ENCODE measurements around the gene TBX19. TPM values are rescaled to one million over a fixed set of nuclear protein-coding genes. Genes with fewer than 3 reads are reported as not detected.

Gene TBX19
- total RNA-seq, 2 experiments from 2014 or later, result 0.40 to 0.56 TPM

- Mint-ChIP-seq H3K4me3 (no peak overlapping the region), H3K27me3 (no peaks in the 10 kb centered on the region), H3K27ac (no peak overlapping the region), H3K4me1 (no peaks in the 10 kb centered on the region), H3K36me3 (peaks cover 1% of the 10 kb centered on the region), H3K9me3 (no peaks in the 10 kb centered on the region)
- DNase-seq, result no peak
Measured at GRCh38 chr1:168295411-168296114, 14.9 kb downstream of the TBX19 start.

- DNase-seq, result no peak
- H3K36me3 Mint-ChIP-seq, result peaks cover 1% of the 10 kb centered on the region
- H3K27me3 Mint-ChIP-seq, result no peaks in the 10 kb centered on the region
- H3K9me3 Mint-ChIP-seq, result no peaks in the 10 kb centered on the region
- H3K4me1 Mint-ChIP-seq, result no peaks in the 10 kb centered on the region
- H3K27ac Mint-ChIP-seq, result no peak overlapping the region
- H3K4me3 Mint-ChIP-seq, result no peak overlapping the region
Measured at GRCh38 chr1:168297019-168297730, 16.5 kb downstream of the TBX19 start.

- Mint-ChIP-seq H3K36me3 (peaks cover 1% of the 10 kb centered on the region), H3K27me3 (no peaks in the 10 kb centered on the region), H3K9me3 (no peaks in the 10 kb centered on the region), H3K27ac (no peak overlapping the region), H3K4me3 (no peak overlapping the region), H3K4me1 (no peaks in the 10 kb centered on the region)
- no peak for DNase-seq
Measured at GRCh38 chr1:168298446-168298845, 17.8 kb downstream of the TBX19 start.

DNA sequence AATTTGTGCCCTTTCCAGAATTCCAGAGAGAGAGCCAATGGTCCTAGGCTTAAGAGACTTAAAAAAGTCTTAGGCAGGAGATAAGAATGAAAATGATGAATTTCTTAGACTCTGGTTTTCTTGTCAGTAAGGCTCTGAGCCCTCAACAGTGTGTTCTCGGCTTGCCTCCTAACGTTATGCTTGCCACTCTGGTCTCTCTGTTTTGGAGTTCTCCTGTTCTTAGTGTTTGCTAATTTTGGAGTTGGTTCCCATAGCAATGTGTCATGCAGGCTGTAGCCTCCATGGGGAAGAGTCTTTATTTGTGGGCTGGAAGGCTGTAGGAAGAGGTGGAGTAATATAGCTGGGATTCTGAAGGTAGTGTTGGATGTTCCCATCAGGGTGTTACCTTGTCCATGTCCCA is 19.9 kb downstream of the TBX19 start:
- no peak for DNase-seq
- no peak overlapping the region for H3K4me3 Mint-ChIP-seq
- peaks cover 1% of the 10 kb centered on the region for H3K36me3 Mint-ChIP-seq
- H3K9me3 Mint-ChIP-seq, result no peaks in the 10 kb centered on the region
- H3K27me3 Mint-ChIP-seq, result no peaks in the 10 kb centered on the region
- no peak overlapping the region for H3K27ac Mint-ChIP-seq
- H3K4me1 Mint-ChIP-seq, result no peaks in the 10 kb centered on the region

GRCh38 chr1:168301664-168302320 is 21.1 kb downstream of the TBX19 start:
- H3K9me3 Mint-ChIP-seq, result no peaks in the 10 kb centered on the region
- H3K27ac Mint-ChIP-seq, result no peak overlapping the region
- no peak for DNase-seq
- no peak overlapping the region for H3K4me3 Mint-ChIP-seq
- H3K36me3 Mint-ChIP-seq, result peaks cover 2% of the 10 kb centered on the region
- H3K27me3 Mint-ChIP-seq, result no peaks in the 10 kb centered on the region
- H3K4me1 Mint-ChIP-seq, result no peaks in the 10 kb centered on the region

- Mint-ChIP-seq H3K27me3 (no peaks in the 10 kb centered on the region), H3K4me1 (no peaks in the 10 kb centered on the region), H3K9me3 (no peaks in the 10 kb centered on the region), H3K36me3 (peaks cover 1% of the 10 kb centered on the region), H3K4me3 (no peak overlapping the region), H3K27ac (no peak overlapping the region)
- DNase-seq, result no peak
Measured at GRCh38 chr1:168303716-168304540, 23.3 kb downstream of the TBX19 start.

- Mint-ChIP-seq H3K36me3 (peaks cover 1% of the 10 kb centered on the region), H3K4me1 (no peaks in the 10 kb centered on the region), H3K27ac (no peak overlapping the region), H3K9me3 (no peaks in the 10 kb centered on the region), H3K27me3 (no peaks in the 10 kb centered on the region), H3K4me3 (no peak overlapping the region)
- DNase-seq, result no peak
Measured at GRCh38 chr1:168304865-168305264, 24.2 kb downstream of the TBX19 start.

- DNase-seq, result no peak
- Mint-ChIP-seq H3K4me1 (peaks cover 3% of the 10 kb centered on the region), H3K36me3 (peaks cover 11% of the 10 kb centered on the region), H3K27ac (no peak overlapping the region), H3K27me3 (no peaks in the 10 kb centered on the region), H3K9me3 (no peaks in the 10 kb centered on the region), H3K4me3 (no peak overlapping the region)
Measured at GRCh38 chr1:168312718-168313604, 32.3 kb downstream of the TBX19 start.

DNA sequence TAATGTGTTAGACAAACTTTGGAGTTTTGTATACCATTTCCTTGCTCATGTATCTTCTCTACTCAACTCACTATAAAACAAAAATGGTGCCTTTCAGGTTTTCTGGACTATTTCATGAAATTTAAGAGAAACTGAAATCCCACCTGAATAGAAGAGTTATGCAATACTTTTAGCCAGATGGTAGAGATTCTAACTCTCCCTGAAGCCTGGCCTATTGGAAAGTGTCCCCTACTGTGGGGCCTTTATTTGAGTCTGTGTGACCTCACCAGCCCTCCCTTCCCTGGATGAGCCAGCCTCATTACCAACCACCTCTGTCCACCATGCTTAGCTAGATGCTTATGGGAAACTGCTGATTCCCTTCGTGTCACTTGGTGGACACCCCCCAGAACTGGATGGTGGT is 35.5 kb downstream of the TBX19 start:
- Mint-ChIP-seq H3K36me3 (peaks cover 11% of the 10 kb centered on the region), H3K4me3 (no peak overlapping the region), H3K9me3 (no peaks in the 10 kb centered on the region), H3K27me3 (no peaks in the 10 kb centered on the region), H3K4me1 (peaks cover 3% of the 10 kb centered on the region), H3K27ac (no peak overlapping the region)
- no peak for DNase-seq

DNA sequence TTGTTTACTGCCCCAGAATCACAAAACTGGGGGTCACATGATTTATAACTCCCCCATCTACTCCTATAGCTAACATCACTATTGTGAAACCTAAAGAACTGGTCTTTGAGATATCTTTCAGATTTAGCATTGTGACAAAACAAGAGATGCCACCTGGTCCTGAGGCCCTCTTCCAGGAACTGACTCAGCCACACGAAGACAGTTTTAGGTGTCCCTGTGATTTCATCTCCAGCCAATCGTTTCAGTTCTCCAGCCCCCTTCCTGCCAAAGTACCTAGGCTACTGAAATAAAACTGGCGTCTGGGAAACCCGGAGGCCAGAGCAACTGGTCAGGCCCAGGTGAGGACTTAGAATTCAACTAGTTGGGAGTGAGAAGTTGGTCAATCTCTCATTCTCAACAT is 36.6 kb downstream of the TBX19 start:
- no peak for DNase-seq

DNA sequence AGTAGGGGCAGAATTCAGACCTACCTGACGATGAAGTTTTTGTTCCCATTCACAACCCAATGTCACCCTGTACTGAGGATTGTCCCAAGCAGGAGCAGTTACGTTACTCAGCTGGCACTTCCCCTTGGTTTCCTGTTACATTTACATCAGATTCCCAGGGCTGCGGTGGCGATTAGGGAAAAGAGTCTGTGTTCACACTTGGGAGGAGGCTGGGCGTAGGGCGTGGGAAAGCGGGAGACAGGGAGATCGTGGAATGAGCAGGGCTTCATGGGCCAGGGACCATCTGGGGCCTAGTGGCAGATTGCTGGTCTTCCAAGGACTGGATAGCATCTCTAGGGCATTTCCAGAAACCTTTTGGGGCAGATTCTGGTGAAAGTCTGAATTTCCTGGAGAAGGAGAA is 39.0 kb downstream of the TBX19 start:
- H3K27ac Mint-ChIP-seq, result no peak overlapping the region
- H3K4me1 Mint-ChIP-seq, result no peaks in the 10 kb centered on the region
- DNase-seq, result no peak
- H3K36me3 Mint-ChIP-seq, result peaks cover 6% of the 10 kb centered on the region
- no peak overlapping the region for H3K4me3 Mint-ChIP-seq
- no peaks in the 10 kb centered on the region for H3K9me3 Mint-ChIP-seq
- H3K27me3 Mint-ChIP-seq, result no peaks in the 10 kb centered on the region

More for the DNA sequence above, 36.6 kb downstream of the TBX19 start:
- Mint-ChIP-seq H3K27ac (no peak overlapping the region), H3K27me3 (no peaks in the 10 kb centered on the region), H3K9me3 (no peaks in the 10 kb centered on the region), H3K4me1 (peaks cover 3% of the 10 kb centered on the region), H3K4me3 (no peak overlapping the region), H3K36me3 (peaks cover 11% of the 10 kb centered on the region)

DNA sequence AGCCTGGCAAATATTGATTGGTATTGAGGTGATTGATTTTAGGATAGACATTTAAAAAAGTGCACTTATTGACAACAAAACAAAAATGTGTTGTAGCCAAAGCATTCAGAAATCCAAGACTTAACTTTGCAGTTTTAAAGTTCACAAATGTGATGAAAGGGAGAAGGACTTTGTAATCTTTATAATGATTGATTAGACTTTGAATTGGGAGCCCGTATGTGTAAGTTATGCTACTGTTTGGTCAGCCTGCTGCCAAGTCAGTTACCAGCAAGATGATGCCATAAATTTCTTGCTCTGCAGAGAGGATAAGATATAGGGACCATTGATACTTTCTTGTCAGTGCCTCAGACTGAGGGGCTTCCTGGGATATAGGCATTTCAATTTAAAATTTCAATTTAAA is 39.5 kb downstream of the TBX19 start:
- DNase-seq, result no peak
- no peaks in the 10 kb centered on the region for H3K27me3 Mint-ChIP-seq
- no peaks in the 10 kb centered on the region for H3K4me1 Mint-ChIP-seq
- no peak overlapping the region for H3K4me3 Mint-ChIP-seq
- H3K27ac Mint-ChIP-seq, result no peak overlapping the region
- peaks cover 8% of the 10 kb centered on the region for H3K36me3 Mint-ChIP-seq
- no peaks in the 10 kb centered on the region for H3K9me3 Mint-ChIP-seq

DNA sequence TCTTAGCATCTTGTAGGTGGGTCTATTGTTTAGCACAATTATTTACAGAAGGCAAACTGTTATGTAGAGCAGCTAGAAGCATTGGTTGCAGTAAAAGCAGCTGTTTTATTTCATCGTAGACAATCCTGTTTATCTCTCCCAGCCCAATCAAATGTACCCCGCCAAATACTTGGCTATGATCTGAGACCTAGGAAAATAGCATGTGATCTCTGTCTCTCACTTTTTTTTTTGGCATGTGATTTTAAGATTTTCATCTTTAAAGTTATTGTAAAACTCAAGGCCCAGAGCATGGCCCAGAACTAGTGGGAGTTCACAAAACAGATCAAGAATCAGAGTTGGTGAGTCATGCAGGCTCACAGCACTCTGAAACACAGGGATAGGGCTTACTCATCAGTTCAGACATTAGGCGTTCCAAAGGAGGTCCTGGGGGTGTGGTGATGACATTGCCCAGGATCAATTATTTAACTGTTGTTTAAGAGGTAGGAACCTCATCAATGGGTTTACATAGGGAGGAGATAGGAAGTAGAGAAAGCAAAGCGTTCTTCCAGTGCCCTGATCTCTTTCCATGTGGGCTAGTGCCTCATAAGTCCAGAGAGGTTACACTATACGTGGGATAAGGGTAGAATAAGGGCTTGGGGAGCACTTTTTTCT is 40.2 kb downstream of the TBX19 start:
- Mint-ChIP-seq H3K9me3 (no peaks in the 10 kb centered on the region), H3K4me3 (no peak overlapping the region), H3K36me3 (peaks cover 8% of the 10 kb centered on the region), H3K27me3 (no peaks in the 10 kb centered on the region), H3K27ac (no peak overlapping the region), H3K4me1 (no peaks in the 10 kb centered on the region)
- no peak for DNase-seq

GRCh38 chr1:168321945-168322344 is 41.3 kb downstream of the TBX19 start:
- DNase-seq, result no peak
- Mint-ChIP-seq H3K36me3 (peaks cover 4% of the 10 kb centered on the region), H3K9me3 (no peaks in the 10 kb centered on the region), H3K27ac (no peak overlapping the region), H3K4me1 (no peaks in the 10 kb centered on the region), H3K4me3 (no peak overlapping the region), H3K27me3 (no peaks in the 10 kb centered on the region)

Data from activated naive CD8-positive, alpha-beta T cell treated with anti-CD3 and anti-CD28 coated beads for 36 hours (primary cell).